K562 (cell line): ENCODE measurements around the gene AFF1. TPM values are rescaled to one million over a fixed set of nuclear protein-coding genes. Genes with fewer than 3 reads are reported as not detected.
A peak's percentile ranks its signal among the peaks of the same experiment; 100 is the strongest.

Experiments used
- ATAC-seq: fragments of 200-7000 bp; cut with Tn5 transposase; 3 replicates; pipeline ENCODE4 v1.9.1; 2020; ENCODE audit warnings: moderate library complexity
- BruUV-seq: library from RNA; stranded (reverse); fragments of 400-500 nt; replicated peaks from 2 replicates; lab custom pipeline; 2021; lab: Mats Ljungman, UMichigan
- CTCF ChIA-PET: fragments of 300-600 bp; formaldehyde crosslinking; extraction: SDS; loops from one replicate; lab custom pipeline; 2021; ENCODE audit warnings: low intra/inter-chr PET ratio; lab: Yijun Ruan, JAX
- POLR2A ChIA-PET: fragments of 300-600, 350-650 bp; sonication (Branson Sonifier 250); formaldehyde crosslinking; extraction: SDS; loops from one replicate; lab custom pipeline; 2021; ENCODE audit warnings: antibody characterized with exemption, inconsistent platforms; lab: Yijun Ruan, JAX
- DNase-seq, 4 experiments: peaks; one replicate each; pipeline versions ENCODE4 v3.0.0 to v3.0.0-alpha.2; 2011 to 2018; ENCODE audit warnings: low spot score in 3 of 4, mixed read lengths in 3 of 4; ENCODE audit errors: extremely low read depth in 1 of 4
- FAIRE-seq: peaks from 2 replicates; lab custom pipeline; 2011; peaks lifted over from hg19 to GRCh38; lab: Jason Lieb, UNC
- H2AFZ ChIP-seq: 2 replicates; pipeline ENCODE4 v1.6.0; 2011; ENCODE audit warnings: low read depth, low read length, control low read depth, inconsistent platforms
- H3K27ac ChIP-seq: fragments of 200-600 bp; 3 replicates; pipeline ENCODE4 v1.8.0; 2011; ENCODE audit warnings: low read depth, mild to moderate bottlenecking, control low read depth, inconsistent platforms, low read length, moderate library complexity, mixed read lengths; ENCODE audit errors: extremely low read depth
- H3K27me3 ChIP-seq, 2 experiments: fragments of 300-600 bp in 1 of 2; 2 replicates in 1 of 2; 3 replicates in 1 of 2; pipeline versions ENCODE4 v1.6.0 to v1.8.0; 2011; ENCODE audit warnings: inconsistent platforms in 2 of 2, low read length in 2 of 2, mild to moderate bottlenecking in 1 of 2, mixed read lengths in 1 of 2, moderate library complexity in 1 of 2; ENCODE audit not compliant: control insufficient read depth in 2 of 2, insufficient read depth in 2 of 2
- H3K36me3 ChIP-seq: fragments of 300-600 bp; 3 replicates; pipeline ENCODE4 v1.8.0; 2011; ENCODE audit warnings: mild to moderate bottlenecking, low read length, inconsistent platforms; ENCODE audit not compliant: control insufficient read depth, insufficient read depth
- H3K4me1 ChIP-seq, 2 experiments: fragments of 200-600 bp in 1 of 2; replicated peaks in 1 of 2; 2 replicates in 1 of 2; 3 replicates in 1 of 2; pipeline versions ENCODE4 v1.5.1 to v1.8.0; 2011; ENCODE audit warnings: inconsistent platforms in 2 of 2, low read length in 2 of 2, mild to moderate bottlenecking in 1 of 2, mixed read lengths in 1 of 2, moderate library complexity in 1 of 2; ENCODE audit not compliant: control insufficient read depth in 2 of 2, insufficient read depth in 2 of 2
- H3K4me2 ChIP-seq: 2 replicates; pipeline ENCODE4 v1.6.1; 2011; ENCODE audit warnings: low read length, control low read depth, inconsistent platforms, mixed read lengths; ENCODE audit not compliant: insufficient read depth
- H3K4me3 ChIP-seq: fragments of 200-600 bp; sonication (generic), shearing (Covaris generic); 2 replicates; pipeline ENCODE4 v1.5.1; 2016; ENCODE audit warnings: control low read depth, inconsistent platforms
- H3K79me2 ChIP-seq: fragments of 200-600 bp; 3 replicates; pipeline ENCODE4 v1.8.0; 2011; ENCODE audit warnings: low read length, inconsistent platforms; ENCODE audit not compliant: control insufficient read depth, insufficient read depth
- H3K9ac ChIP-seq, 2 experiments: 2 replicates each; pipeline versions ENCODE4 v1.6.0 to v1.6.1; 2011; ENCODE audit warnings: low read depth in 2 of 2, low read length in 2 of 2, control low read depth in 1 of 2, inconsistent platforms in 1 of 2, mild to moderate bottlenecking in 1 of 2, mixed read lengths in 1 of 2; ENCODE audit not compliant: insufficient read depth in 1 of 2
- H3K9me1 ChIP-seq: one replicate; pipeline ENCODE4 v1.6.0; 2011; ENCODE audit warnings: inconsistent platforms, mild to moderate bottlenecking, low read length, moderate library complexity; ENCODE audit not compliant: control insufficient read depth, insufficient read depth
- H3K9me3 ChIP-seq: replicated peaks from 2 replicates; pipeline ENCODE4 v1.5.1; 2011; ENCODE audit warnings: low read depth, low read length, inconsistent platforms; ENCODE audit not compliant: control insufficient read depth, insufficient read depth
- H4K20me1 ChIP-seq: replicated peaks from 2 replicates; pipeline ENCODE4 v1.6.1; 2011; ENCODE audit warnings: low read length, inconsistent platforms, mixed read lengths; ENCODE audit not compliant: control insufficient read depth, insufficient read depth
- ARID1B ChIP-seq: fragments of 450-650 bp; IDR thresholded peaks from 2 replicates; pipeline ENCODE4 v1.6.1; 2016; ENCODE audit warnings: antibody characterized with exemption, mild to moderate bottlenecking, inconsistent platforms
- CEBPG ChIP-seq, 3 experiments: fragments of 200-800 bp in 1 of 3; sonication (Bioruptor generic) in 1 of 3; sonication (generic) in 1 of 3; formaldehyde crosslinking in 1 of 3; IDR thresholded peaks in 2 of 3; conservative IDR thresholded peaks in 1 of 3; 2 replicates each; pipeline versions ENCODE4 v1.6.1 to v1.8.0; 2016 to 2022; ENCODE audit warnings: missing compliant biosample characterization in 2 of 3, missing genetic modification characterization in 2 of 3, mild to moderate bottlenecking in 1 of 3, missing genetic modification reagents in 1 of 3
- DMBX1 ChIP-seq: fragments of 250-450 bp; sonication (Bioruptor Pico); IDR thresholded peaks from 2 replicates; pipeline ENCODE4 v1.8.0; 2022; ENCODE audit warnings: inconsistent platforms, mild to moderate bottlenecking, moderate library complexity, borderline replicate concordance
- FOXK2 ChIP-seq, 2 experiments: fragments of 450-650 bp; IDR thresholded peaks in 1 of 2; conservative IDR thresholded peaks in 1 of 2; 2 replicates each; pipeline ENCODE4 v1.6.1; 2016; ENCODE audit warnings: low read depth in 2 of 2, mild to moderate bottlenecking in 1 of 2
- MEIS2 ChIP-seq: fragments of 450-650 bp; IDR thresholded peaks from 2 replicates; pipeline ENCODE4 v1.6.1; 2014; ENCODE audit warnings: mild to moderate bottlenecking; ENCODE audit not compliant: partially characterized antibody
- PML ChIP-seq: IDR thresholded peaks from 2 replicates; pipeline ENCODE4 v1.6.1; 2012; ENCODE audit warnings: low read length, inconsistent platforms
- RBM34 ChIP-seq: fragments of 200-400 bp; formaldehyde crosslinking; IDR thresholded peaks from 2 replicates; pipeline ENCODE4 v1.6.1; 2018; ENCODE audit warnings: low read length, borderline replicate concordance; ENCODE audit not compliant: insufficient read depth
- REST ChIP-seq, 2 experiments: fragments of 450-650 bp; formaldehyde crosslinking in 1 of 2; IDR thresholded peaks; 2 replicates each; pipeline versions ENCODE4 v1.4.0 to v1.6.1; 2014 to 2020; ENCODE audit warnings: mild to moderate bottlenecking in 2 of 2, borderline replicate concordance in 1 of 2, low read depth in 1 of 2
- SMARCA4 ChIP-seq: fragments of 450-650 bp; IDR thresholded peaks from 2 replicates; pipeline ENCODE4 v1.6.1; 2016
- TCF3 ChIP-seq: sonication (generic); formaldehyde crosslinking; IDR thresholded peaks from 2 replicates; pipeline ENCODE4 v1.4.0; 2020; ENCODE audit warnings: mild to moderate bottlenecking, missing genetic modification reagents
- WGBS: fragments of 100-300 bp; shearing (Covaris generic); methylation state at CpG from one replicate; pipeline ENCODE4 v1.1.6; 2016; ENCODE audit warnings: low coverage, mixed read lengths; ENCODE audit not compliant: insufficient coverage; ENCODE audit errors: missing lambda C conversion rate; 5-methylcytosine and 5-hydroxymethylcytosine counted together
- in situ Hi-C: fragments of 300-500 bp; cut with MboI; formaldehyde crosslinking; loops from 4 replicates; pipeline ENCODE4 v1.15.0; 2018; ENCODE audit warnings: inconsistent platforms, mixed read lengths
- intact Hi-C: fragments of 100-400 bp; cut with micrococcal nuclease; formaldehyde crosslinking; loops from 2 replicates; pipeline ENCODE4 v1.14.2; 2022
- polyA plus RNA-seq, 8 experiments: library from polyadenylated mRNA; depleted of rRNA in 4 of 8; stranded (reverse) in 5 of 8; unstranded in 3 of 8; fragments of >200 nt; fragmentation: Nextera tagmentation in 2 of 8; fragmentation: Illumina TruSeq in 1 of 8; extraction: Ambion mirVana in 2 of 8; extraction: Trizol in 1 of 8; gene quantifications; 2 replicates each; pipeline versions ENCODE4 v1.2.1 to v1.2.3, GENCODE V29; 2011 to 2014; ENCODE audit warnings: inconsistent platforms in 1 of 8, missing spikeins in 1 of 8
- total RNA-seq, 7 experiments: library from RNA; depleted of rRNA in 6 of 7; stranded (reverse); fragments of >200 nt in 6 of 7; fragmentation: Illumina TruSeq in 2 of 7; extraction: Trizol in 2 of 7; gene quantifications; 2 replicates each; pipeline versions ENCODE4 v1.2.1 to v1.2.3, GENCODE V29; 2011 to 2021; ENCODE audit warnings: low replicate concordance in 1 of 7

The AFF1 gene
- total and polyA plus RNA-seq, 9 of the 15 experiments (the other 6 are each of a cell fraction or from before 2014, with no cell fraction given) = 4.1 to 47.5 (median 17.2) TPM

DNA sequence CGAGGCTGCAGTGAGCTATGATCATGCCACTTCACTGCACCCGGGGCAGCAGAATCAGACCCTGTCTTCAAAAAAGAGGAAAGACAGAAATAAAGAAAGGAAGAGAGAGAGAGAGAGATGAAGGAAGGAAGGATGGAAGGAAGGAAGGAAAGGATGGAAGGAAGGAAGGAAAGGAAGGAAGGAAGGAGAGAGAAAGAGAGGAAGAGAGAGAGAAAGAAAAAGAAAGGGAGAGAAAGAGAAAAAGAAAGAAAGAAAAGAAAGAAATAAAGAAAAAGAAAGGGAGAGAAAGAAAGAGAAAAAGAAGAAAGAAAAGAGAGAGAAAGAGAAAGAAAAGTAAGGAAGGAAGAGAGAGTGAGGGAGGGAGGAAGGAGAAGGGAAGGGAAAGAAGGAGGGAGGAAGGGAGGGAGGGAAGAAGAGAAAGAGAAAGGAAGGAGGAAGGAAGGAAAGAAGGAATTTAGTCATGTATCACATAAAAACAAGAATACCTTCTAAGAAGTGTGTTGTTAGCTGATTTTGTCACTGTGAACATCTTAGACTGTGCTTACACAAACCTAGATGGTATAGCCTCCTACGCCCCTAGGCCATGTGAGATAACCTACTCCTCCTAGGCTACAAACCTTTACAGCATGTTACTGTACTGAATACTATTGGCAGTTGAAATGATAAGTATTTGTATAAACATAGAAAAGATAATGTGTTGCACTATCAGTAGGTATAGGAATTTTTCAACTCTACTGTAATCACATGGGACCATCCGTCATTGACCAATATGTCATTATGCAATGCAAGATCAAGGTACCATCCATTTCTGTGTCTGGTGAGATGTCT lies 17.4 kb upstream of the AFF1 start:
- H3K4me1 ChIP-seq = peaks cover 10 to 21% of the 10 kb centered on the region in 2 experiments; a peak in 4 of 5 replicates
- peak in 1 of 4 experiments; percentile 63 for DNase-seq
- no peaks in the 10 kb centered on the region for H3K9me1 ChIP-seq
- no peak overlapping the region for H3K9ac ChIP-seq
- no peak overlapping the region for H3K27ac ChIP-seq
- ChIA-PET POLR2A (interaction anchor here (1.1 to 1.2 kb wide), 2 partner anchors 11 to 89 kb away, joined by 4 read pairs; no protein-coding TSS in a partner anchor), CTCF (interaction anchor here (0.6 kb wide), 1 partner anchor 19 kb away, joined by 4 read pairs; no protein-coding TSS in a partner anchor)
- intact Hi-C loops = no loop called here
- no TSS peak for BruUV-seq
- H3K4me3 ChIP-seq = no peak overlapping the region
- peak overlapping the region; percentile 33; the same call in 1 of the 2 replicates for H3K4me2 ChIP-seq
- H3K27me3 ChIP-seq = no peaks in the 10 kb centered on the region; a peak in 1 of 5 replicates
- H4K20me1 ChIP-seq = no peaks in the 10 kb centered on the region
- H3K79me2 ChIP-seq = no peaks in the 10 kb centered on the region
- no peak for FAIRE-seq
- 34% methylated on average over 4 of the region's 4 CpGs for WGBS
- H3K36me3 ChIP-seq = no peaks in the 10 kb centered on the region; the same call in 2 of the 3 replicates
- H3K9me3 ChIP-seq = no peaks in the 10 kb centered on the region
- ATAC-seq = peak; percentile 76
- in situ Hi-C loops = no loop called here
- no peak overlapping the region; the same call in 1 of the 2 replicates for H2AFZ ChIP-seq
- TF ChIP-seq FOXK2 (conservative IDR thresholded peaks at IDR 0.05 in 1 of 2, IDR thresholded peaks at IDR 0.05 in 1 of 2; ENCODE audit: low read depth in 2 of 2) (0 out of 4 replicates have a peak, but pooled peaks of 1 of the 2 experiments have one; percentile 39), RBM34 (no peak), TCF3 (peak; percentile 71), ARID1B (peak; percentile 72), REST (IDR thresholded peaks at IDR 0.05; ENCODE audit: borderline replicate concordance) (no peak), REST (CRISPR knock-in tag; IDR thresholded peaks at IDR 0.05; ENCODE audit: low read depth) (no peak), PML (no peak), DMBX1 (CRISPR knock-in tag) (no peak), CEBPG (CRISPR knock-in tag; IDR thresholded peaks at IDR 0.05) (peak; percentile 62), CEBPG (tag; conservative IDR thresholded peaks at IDR 0.05 in 1 of 2, IDR thresholded peaks at IDR 0.05 in 1 of 2) (peak in 1 of 2 experiments; percentile 34; a peak in 1 of 4 replicates), MEIS2 (peak; percentile 34), SMARCA4 (peak; percentile 53; the same call in 1 of the 2 replicates)
